Epithelial cell of prostate (primary cell): ENCODE measurements around the gene FPR3.
A peak's percentile ranks its signal among the peaks of the same experiment; 100 is the strongest.
"Not testable (repeated sequence)": the region's sequence is repeated elsewhere in the genome, so short reads cannot be mapped to it uniquely, and the experiment has no call there.

Source experiments
- DNase-seq: peaks from one replicate; pipeline ENCODE4 v3.0.0-alpha.2; 2011; ENCODE audit warnings: low read depth, low spot score
- H3K27ac ChIP-seq: fragments of 450-650 bp; 2 replicates; pipeline ENCODE4 v1.5.1; 2017; ENCODE audit warnings: mild to moderate bottlenecking

FPR3 gene

GRCh38 chr19:51794885-51795490 is at the start of gene FPR3:
Gene FPR3, plus strand, starts transcription at chr19:51795157. Its CDS starts 28,592 bp downstream, at chr19:51823749.
- DNase-seq, result no peak
- no peak within 1 kb of the TSS for H3K27ac ChIP-seq

GRCh38 chr19:51746731-51747130 is 48.2 kb upstream of the FPR3 start:
- no peak overlapping the region for H3K27ac ChIP-seq
- no peak for DNase-seq

- peak overlapping the region; percentile 62 for H3K27ac ChIP-seq
These were observed 45.0 kb upstream of the FPR3 start for GRCh38 chr19:51749979-51750378.

GRCh38 chr19:51750400-51751094 is 44.4 kb upstream of the FPR3 start:
- peak overlapping the region; percentile 62 for H3K27ac ChIP-seq
- DNase-seq, result no peak

More at GRCh38 chr19:51749979-51750378, 45.0 kb upstream of the FPR3 start:
- no peak for DNase-seq

- peak within 1 kb of the TSS; percentile 62 for H3K27ac ChIP-seq
- peak; percentile 75 for DNase-seq
These were observed 43.3 kb upstream of the FPR3 start, which contains the start of gene FPR1 for GRCh38 chr19:51751655-51752054. Gene FPR1, minus strand, starts transcription at chr19:51751878. Its CDS starts 4,884 bp downstream, at chr19:51746994.

GRCh38 chr19:51754109-51754508 is 40.8 kb upstream of the FPR3 start:
- H3K27ac ChIP-seq, result no peak overlapping the region

GRCh38 chr19:51754770-51755169 is 40.2 kb upstream of the FPR3 start:
- no peak for DNase-seq
- H3K27ac ChIP-seq, result no peak overlapping the region

More at GRCh38 chr19:51754109-51754508, 40.8 kb upstream of the FPR3 start:
- no peak for DNase-seq

GRCh38 chr19:51755571-51755970 is 39.4 kb upstream of the FPR3 start:
- H3K27ac ChIP-seq, result no peak overlapping the region
- no peak for DNase-seq

- H3K27ac ChIP-seq, result no peak within 1 kb of the TSS
- no peak for DNase-seq
These were observed 34.1 kb upstream of the FPR3 start, which contains the start of gene FPR2 for GRCh38 chr19:51760697-51761356. Gene FPR2, plus strand, starts transcription at chr19:51761180. Its CDS starts 7,479 bp downstream, at chr19:51768659.

GRCh38 chr19:51761696-51762095 is 33.3 kb upstream of the FPR3 start:
- DNase-seq, result no peak
- H3K27ac ChIP-seq, result no peak overlapping the region

GRCh38 chr19:51765086-51765485 is 29.9 kb upstream of the FPR3 start:
- no peak overlapping the region for H3K27ac ChIP-seq
- no peak for DNase-seq

- H3K27ac ChIP-seq, result no peak overlapping the region
- DNase-seq, result no peak
These were observed 28.5 kb upstream of the FPR3 start for GRCh38 chr19:51766461-51766860.

- DNase-seq, result no peak
- no peak overlapping the region for H3K27ac ChIP-seq
These were observed 23.4 kb upstream of the FPR3 start for GRCh38 chr19:51771376-51772130.

- H3K27ac ChIP-seq, result no peak overlapping the region
- no peak for DNase-seq
These were observed 22.0 kb upstream of the FPR3 start for GRCh38 chr19:51772977-51773376.

- not testable (repeated sequence) for H3K27ac ChIP-seq, DNase-seq
These were observed 18.4 kb upstream of the FPR3 start for GRCh38 chr19:51776561-51776960.

GRCh38 chr19:51777570-51778462 is 17.1 kb upstream of the FPR3 start:
- DNase-seq, result peak; percentile 49
- no peak overlapping the region for H3K27ac ChIP-seq

GRCh38 chr19:51779181-51779580 is 15.8 kb upstream of the FPR3 start:
- no peak overlapping the region for H3K27ac ChIP-seq

GRCh38 chr19:51779703-51780102 is 15.3 kb upstream of the FPR3 start:
- DNase-seq, result no peak
- H3K27ac ChIP-seq, result no peak overlapping the region

More at GRCh38 chr19:51779181-51779580, 15.8 kb upstream of the FPR3 start:
- no peak for DNase-seq

GRCh38 chr19:51780270-51780669 is 14.7 kb upstream of the FPR3 start:
- no peak overlapping the region for H3K27ac ChIP-seq
- DNase-seq, result no peak
